Effector memory CD8-positive, alpha-beta T cell (primary cell): Measurements from ENCODE around the gene REPS2.

ENCODE experiments used
- ATAC-seq: fragments of 150-1000 bp; cut with Tn5 transposase; replicated peaks from 2 replicates; pipeline ENCODE4 v1.10.0; 2021; ENCODE audit warnings: mild to moderate bottlenecking, moderate library complexity
- DNase-seq, 3 experiments: peaks; one replicate each; pipeline ENCODE4 v3.0.0; 2021
- H3K27ac Mint-ChIP-seq, 2 donors: one replicate each; pipeline ENCODE4 v1.8.0; 2022; ENCODE audit warnings: mild to moderate bottlenecking in 2 of 2, mixed read lengths in 2 of 2, moderate library complexity in 2 of 2
- H3K27me3 Mint-ChIP-seq, 2 donors: one replicate each; pipeline ENCODE4 v1.8.0; 2022; ENCODE audit warnings: mixed read lengths in 2 of 2
- H3K36me3 Mint-ChIP-seq: one replicate; pipeline ENCODE4 v1.8.0; 2022; ENCODE audit warnings: mild to moderate bottlenecking, moderate library complexity, mixed read lengths; ENCODE audit not compliant: insufficient read depth
- H3K4me1 Mint-ChIP-seq, 2 donors: one replicate each; pipeline ENCODE4 v1.8.0; 2022; ENCODE audit warnings: low read depth in 2 of 2, mixed read lengths in 2 of 2
- H3K4me3 Mint-ChIP-seq, 2 donors: one replicate each; pipeline ENCODE4 v1.8.0; 2022; ENCODE audit warnings: mild to moderate bottlenecking in 2 of 2, mixed read lengths in 2 of 2, moderate library complexity in 2 of 2
- H3K9me3 Mint-ChIP-seq, 2 donors: one replicate each; pipeline ENCODE4 v1.8.0; 2022; ENCODE audit warnings: mixed read lengths in 2 of 2

The REPS2 gene

DNA sequence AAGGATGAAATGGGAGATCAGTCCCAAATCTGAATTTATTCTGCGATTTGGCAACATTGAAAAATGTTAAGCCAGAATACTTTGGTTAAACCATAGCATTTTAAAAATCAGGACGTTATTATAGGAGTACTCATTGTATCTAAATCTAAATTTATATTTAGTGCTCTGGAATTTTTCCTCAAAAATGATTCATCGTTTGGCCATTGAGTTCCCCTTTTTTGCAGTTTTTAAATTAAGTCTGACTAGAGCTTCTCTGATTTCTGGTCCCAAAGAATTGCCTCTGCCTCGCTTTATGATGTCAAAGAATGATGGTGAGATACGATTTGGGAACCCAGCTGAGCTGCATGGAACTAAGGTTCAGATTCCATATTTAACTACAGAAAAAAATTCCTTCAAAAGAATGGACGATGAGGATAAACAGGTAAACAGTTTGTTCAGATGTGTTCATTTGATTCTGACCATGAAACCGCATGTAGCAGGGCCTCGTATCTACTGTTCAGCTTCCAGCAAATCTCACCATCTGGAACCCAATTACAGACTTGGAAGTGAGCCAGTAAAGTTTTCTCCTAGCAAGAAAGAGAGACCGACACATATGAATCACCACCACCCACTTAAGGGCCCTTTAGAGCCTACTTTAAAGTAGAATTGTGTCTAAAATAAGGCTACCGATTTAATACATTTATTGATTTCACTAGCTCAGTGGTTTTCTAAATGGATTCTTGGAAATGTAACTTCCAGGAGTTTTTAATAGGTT, 75.6 kb downstream of the REPS2 start:
- Mint-ChIP-seq H3K4me3 (no peak overlapping the region), H3K27ac (no peak overlapping the region), H3K36me3 (no peaks in the 10 kb centered on the region), H3K9me3 (no peaks in the 10 kb centered on the region), H3K27me3 (no peaks in the 10 kb centered on the region), H3K4me1 (no peaks in the 10 kb centered on the region)
- DNase-seq (no peak), ATAC-seq (no peak)

DNA sequence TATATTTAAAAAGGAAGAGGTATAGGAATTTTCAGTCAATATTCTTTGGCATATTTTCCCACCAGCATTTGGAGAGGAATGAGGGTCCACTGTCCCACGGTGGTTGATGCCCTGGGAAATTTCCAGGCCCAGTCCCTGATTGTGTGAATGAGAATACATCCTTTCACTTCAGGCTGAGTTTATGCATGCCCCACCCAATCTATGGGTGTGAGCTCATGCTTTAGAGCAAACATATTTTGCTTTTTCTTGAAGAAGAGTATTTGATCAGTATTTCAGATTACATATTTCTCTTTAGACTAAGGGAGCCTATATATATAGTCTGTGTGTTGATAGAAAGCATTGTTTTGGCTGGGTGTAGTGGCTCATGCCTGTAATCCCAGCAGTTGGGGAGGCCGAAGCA, 77.2 kb downstream of the REPS2 start:
- H3K36me3 Mint-ChIP-seq: no peaks in the 10 kb centered on the region
- DNase-seq (no peak), ATAC-seq (no peak)
- no peaks in the 10 kb centered on the region for H3K9me3 Mint-ChIP-seq
- no peak overlapping the region for H3K27ac Mint-ChIP-seq
- no peaks in the 10 kb centered on the region for H3K27me3 Mint-ChIP-seq
- H3K4me3 Mint-ChIP-seq: no peak overlapping the region
- H3K4me1 Mint-ChIP-seq: no peaks in the 10 kb centered on the region

DNA sequence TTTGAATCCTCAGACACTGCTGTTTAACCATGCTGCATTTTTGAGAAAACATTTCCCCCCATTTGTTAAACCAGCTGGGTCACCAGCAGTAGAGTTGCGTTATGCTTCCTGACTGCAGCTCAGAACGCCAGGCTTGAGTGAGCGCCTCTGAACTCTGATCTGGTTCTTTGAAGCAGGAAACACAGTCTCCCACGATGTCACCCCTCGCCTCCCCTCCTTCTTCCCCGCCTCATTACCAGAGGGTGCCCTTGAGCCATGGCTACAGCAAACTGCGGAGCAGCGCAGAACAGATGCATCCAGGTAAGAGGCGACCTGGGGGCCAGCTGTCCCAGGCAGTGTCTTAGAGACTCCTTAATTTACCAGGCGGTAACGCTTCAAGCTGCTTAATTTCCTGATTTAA, 78.4 kb downstream of the REPS2 start:
- Mint-ChIP-seq H3K27me3 (no peaks in the 10 kb centered on the region), H3K4me3 (no peak overlapping the region), H3K4me1 (no peaks in the 10 kb centered on the region), H3K9me3 (no peaks in the 10 kb centered on the region), H3K36me3 (no peaks in the 10 kb centered on the region), H3K27ac (no peak overlapping the region)
- ATAC-seq (no peak), DNase-seq (no peak)

DNA sequence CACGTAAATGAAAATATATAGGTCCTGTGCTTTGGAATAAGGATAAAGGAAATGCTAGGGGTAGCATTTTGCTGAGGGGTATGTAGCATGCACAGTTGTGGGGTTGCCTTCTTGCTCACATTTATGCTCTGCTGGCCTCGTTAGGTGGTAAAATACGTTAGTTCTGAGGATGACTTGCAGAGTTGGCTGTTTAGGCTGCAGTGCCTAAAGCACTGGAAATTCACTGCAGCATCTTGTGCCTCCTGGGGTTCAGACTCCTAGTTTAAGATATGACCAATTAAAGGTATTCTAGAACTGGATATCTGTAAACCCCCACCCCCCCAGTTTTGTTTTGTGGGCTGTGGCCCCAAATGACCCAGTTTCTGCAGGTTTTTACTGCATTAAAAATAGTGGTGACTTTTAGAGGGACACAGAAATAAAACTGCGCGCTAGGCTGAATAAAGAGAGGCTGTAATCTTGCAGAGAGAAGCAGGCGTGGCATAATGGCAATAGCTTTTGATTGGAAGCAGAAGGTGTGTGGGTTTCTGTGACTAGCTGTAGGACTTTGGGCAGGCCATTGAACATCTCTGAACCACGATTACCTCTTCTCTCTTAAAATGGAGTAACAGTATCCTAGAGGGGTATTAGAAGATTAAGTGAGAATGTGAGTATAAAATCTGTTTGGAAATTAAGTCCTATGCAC, 79.3 kb downstream of the REPS2 start:
- H3K27me3 Mint-ChIP-seq: no peaks in the 10 kb centered on the region
- no peak for DNase-seq

DNA sequence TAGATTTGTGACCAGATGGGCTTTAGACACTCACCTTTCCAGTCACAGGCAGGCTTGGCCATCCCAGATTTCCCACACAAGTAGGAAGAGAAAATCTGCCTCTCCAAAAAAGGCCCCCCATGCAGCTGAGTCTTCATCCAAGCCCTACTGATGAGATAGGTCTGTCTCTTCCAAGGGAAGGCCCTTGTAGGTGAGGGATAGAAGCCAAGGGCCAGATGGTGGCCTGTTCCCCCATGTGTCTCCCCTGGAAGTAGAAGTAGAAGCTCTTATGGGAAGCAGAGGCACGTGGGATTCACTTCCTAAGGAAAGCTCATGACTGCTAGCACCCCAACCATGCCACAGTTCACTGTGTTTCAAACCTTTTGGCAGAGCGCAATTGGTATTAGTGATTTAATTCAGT, 81.5 kb downstream of the REPS2 start:
- no peak for DNase-seq
- Mint-ChIP-seq H3K4me3 (no peak overlapping the region), H3K9me3 (no peaks in the 10 kb centered on the region), H3K27ac (no peak overlapping the region), H3K36me3 (no peaks in the 10 kb centered on the region), H3K4me1 (no peaks in the 10 kb centered on the region), H3K27me3 (no peaks in the 10 kb centered on the region)
- no peak for ATAC-seq

More for the DNA sequence above, 79.3 kb downstream of the REPS2 start:
- H3K9me3 Mint-ChIP-seq: no peaks in the 10 kb centered on the region
- H3K36me3 Mint-ChIP-seq: no peaks in the 10 kb centered on the region
- H3K27ac Mint-ChIP-seq: no peak overlapping the region
- no peaks in the 10 kb centered on the region for H3K4me1 Mint-ChIP-seq
- H3K4me3 Mint-ChIP-seq: no peak overlapping the region
- ATAC-seq: no peak

DNA sequence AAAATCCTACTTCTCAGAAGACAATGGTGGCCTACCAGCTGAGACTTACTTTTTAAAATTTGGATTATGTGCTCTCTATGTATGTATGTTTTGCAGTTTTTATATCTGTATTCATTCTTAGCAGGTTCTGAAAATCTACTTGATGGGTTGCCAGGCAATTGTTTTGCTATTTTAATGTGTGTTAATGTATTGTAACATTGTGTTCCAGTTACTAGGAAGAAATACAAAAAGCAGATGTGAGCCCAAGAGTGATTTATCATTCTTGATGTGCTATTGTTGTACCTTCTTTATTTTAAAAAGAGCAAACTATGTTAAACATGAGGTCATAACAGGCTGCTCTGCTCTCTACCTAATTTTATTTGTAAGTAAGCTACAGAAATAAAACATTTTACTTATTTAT, 81.9 kb downstream of the REPS2 start:
- Mint-ChIP-seq H3K27me3 (peaks cover 0 to 3% of the 10 kb centered on the region in 2 donors), H3K4me1 (no peaks in the 10 kb centered on the region), H3K9me3 (no peaks in the 10 kb centered on the region), H3K27ac (no peak overlapping the region), H3K4me3 (no peak overlapping the region), H3K36me3 (no peaks in the 10 kb centered on the region)
- no peak for DNase-seq
- no peak for ATAC-seq

DNA sequence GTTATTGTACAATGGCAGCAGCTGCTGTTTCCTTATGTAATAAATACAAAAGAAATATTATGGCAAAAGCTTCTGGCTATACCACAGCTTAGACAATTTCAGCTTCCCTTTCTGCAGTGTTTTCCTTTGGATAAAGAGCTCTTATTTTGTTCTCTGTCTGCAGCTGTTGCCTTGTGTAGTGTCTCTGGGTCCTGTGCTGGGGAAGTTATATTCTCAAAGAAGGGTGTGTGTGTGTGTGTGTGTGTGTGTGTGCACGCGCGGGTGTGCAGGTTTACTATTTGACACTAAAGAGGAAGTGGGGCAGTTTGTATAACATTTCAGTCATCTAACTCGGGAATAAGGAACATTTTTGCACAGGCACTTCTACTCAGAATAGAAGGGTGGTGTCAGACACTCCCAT, 83.6 kb downstream of the REPS2 start:
- Mint-ChIP-seq H3K4me1 (no peaks in the 10 kb centered on the region), H3K27me3 (peaks cover 0 to 6% of the 10 kb centered on the region in 2 donors), H3K36me3 (no peaks in the 10 kb centered on the region), H3K4me3 (no peak overlapping the region), H3K9me3 (no peaks in the 10 kb centered on the region), H3K27ac (no peak overlapping the region)
- ATAC-seq (no peak), DNase-seq (no peak)

DNA sequence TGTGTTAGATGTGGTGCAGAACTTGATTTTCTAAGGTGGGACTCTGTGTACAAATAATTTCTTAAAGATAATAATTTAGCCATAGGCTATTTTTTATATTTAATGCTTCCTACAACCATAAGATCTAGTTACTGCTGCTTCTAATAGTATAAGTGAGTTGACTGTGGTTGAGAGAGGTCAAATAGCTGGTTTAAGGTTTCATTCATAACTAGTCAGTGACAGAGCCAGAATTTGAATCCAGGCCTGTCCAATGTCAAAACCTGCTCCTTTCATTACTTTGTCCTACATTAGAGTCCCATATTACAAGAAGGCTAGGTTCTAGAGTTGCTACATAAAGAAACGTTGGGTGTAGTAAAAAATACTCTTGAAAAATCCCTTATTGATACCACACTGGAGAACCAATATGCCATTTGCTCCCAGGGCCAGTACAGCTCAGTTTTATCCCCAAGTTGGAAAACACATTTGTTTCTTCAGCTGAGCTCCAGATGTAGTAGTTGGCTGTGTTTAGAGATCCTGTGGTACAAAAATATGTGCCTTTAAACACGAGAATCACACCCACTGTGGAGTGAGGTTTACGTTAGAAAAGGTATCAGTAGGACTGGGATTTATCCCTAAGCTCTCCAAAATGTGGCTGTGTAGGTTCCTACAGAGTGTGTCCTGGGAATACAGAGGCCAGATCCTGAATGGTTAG, 84.3 kb downstream of the REPS2 start:
- DNase-seq (no peak), ATAC-seq (no peak)
- Mint-ChIP-seq H3K9me3 (no peaks in the 10 kb centered on the region), H3K36me3 (no peaks in the 10 kb centered on the region), H3K27me3 (peaks cover 0 to 6% of the 10 kb centered on the region in 2 donors), H3K4me3 (no peak overlapping the region), H3K4me1 (no peaks in the 10 kb centered on the region), H3K27ac (no peak overlapping the region)

DNA sequence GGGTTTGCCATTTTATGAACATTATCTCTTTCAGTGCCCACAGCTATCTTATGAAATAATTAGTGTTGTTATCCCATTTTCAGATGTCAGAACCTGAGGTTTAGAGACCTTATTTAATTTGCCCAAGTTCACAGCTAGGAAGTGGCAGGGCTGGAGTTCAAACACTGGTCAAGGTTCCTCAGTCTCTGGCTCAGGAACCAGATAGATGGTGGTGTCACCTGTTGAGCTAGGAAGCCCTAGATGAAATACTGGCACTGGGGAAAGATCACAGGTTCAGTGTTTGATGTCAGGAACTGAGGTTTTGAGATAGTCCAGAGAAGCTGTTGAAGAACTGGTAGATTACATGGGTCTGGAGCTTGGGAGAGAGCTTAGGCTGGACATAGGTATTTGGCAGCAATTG, 85.4 kb downstream of the REPS2 start:
- no peaks in the 10 kb centered on the region for H3K36me3 Mint-ChIP-seq
- ATAC-seq: no peak
- no peak overlapping the region for H3K27ac Mint-ChIP-seq
- no peaks in the 10 kb centered on the region for H3K4me1 Mint-ChIP-seq
- H3K4me3 Mint-ChIP-seq: no peak overlapping the region
- DNase-seq: no peak
- H3K9me3 Mint-ChIP-seq: no peaks in the 10 kb centered on the region
- peaks cover 0 to 6% of the 10 kb centered on the region in 2 donors for H3K27me3 Mint-ChIP-seq

DNA sequence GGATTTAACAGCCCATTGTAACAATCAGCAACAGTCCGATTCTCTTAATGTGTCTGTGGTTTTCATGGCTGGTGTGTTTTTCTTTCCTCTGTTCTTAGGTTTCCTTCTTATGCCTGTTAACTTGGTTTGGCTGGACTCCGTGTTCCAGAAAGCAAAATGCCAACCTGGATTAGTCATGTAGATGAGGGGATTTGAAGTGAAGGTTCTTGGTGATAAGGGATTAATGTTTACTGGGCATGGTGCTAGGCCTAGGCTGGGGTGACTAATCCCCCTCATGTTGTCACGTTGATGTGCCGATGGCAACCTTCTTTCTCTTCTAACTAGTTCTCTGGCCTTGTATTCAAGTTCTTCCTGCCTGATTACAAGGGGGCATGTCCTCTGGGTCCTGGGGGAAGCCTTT, 85.9 kb downstream of the REPS2 start:
- Mint-ChIP-seq H3K36me3 (no peaks in the 10 kb centered on the region), H3K4me3 (no peak overlapping the region), H3K4me1 (no peaks in the 10 kb centered on the region), H3K27ac (no peak overlapping the region), H3K27me3 (peaks cover 0 to 6% of the 10 kb centered on the region in 2 donors), H3K9me3 (no peaks in the 10 kb centered on the region)
- DNase-seq (no peak), ATAC-seq (no peak)

DNA sequence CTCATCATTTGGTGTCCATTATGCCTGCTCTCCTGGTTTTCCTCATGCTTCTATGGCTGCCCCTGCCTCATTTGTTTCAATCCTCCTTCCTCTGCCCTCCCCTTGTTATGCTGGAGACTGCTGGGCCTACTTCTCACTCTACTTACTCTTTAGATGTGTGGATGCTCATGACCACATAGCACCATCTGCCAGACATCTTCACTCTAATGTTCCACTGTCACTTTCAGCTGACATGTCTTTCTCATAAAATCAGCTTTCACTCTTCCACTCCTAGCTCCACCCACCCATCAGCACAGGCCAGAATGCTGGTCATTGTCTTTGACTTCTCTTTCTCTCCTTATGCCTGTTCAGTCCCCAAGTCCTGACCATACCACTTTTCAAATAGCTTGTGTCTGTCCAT, 86.8 kb downstream of the REPS2 start:
- H3K36me3 Mint-ChIP-seq: no peaks in the 10 kb centered on the region
- H3K4me1 Mint-ChIP-seq: no peaks in the 10 kb centered on the region

DNA sequence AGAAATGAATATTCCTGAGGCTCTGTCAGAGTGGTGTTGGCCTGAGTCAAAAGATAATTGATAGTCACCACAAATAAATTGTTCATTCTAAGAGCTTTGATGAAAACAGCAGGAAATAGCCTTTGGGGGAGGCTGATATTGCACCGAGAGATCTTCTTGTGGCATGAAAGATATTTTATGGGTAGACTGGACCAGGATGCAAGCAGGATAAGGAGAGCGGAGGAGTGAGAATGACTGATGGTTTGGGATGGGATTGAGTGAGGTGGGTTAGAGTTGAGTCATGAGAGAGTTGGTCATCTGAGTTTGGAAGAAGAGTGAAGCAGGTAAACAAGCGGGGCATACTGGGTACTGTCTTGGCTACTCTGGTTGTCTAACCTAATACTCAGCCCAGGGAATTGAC, 88.7 kb downstream of the REPS2 start:
- DNase-seq: no peak
- no peak overlapping the region for H3K4me3 Mint-ChIP-seq
- ATAC-seq: no peak
- H3K4me1 Mint-ChIP-seq: no peaks in the 10 kb centered on the region
- no peaks in the 10 kb centered on the region for H3K36me3 Mint-ChIP-seq
- no peak overlapping the region for H3K27ac Mint-ChIP-seq
- H3K9me3 Mint-ChIP-seq: no peaks in the 10 kb centered on the region
- peaks cover 0 to 6% of the 10 kb centered on the region in 2 donors for H3K27me3 Mint-ChIP-seq

More for the DNA sequence above, 86.8 kb downstream of the REPS2 start:
- H3K27me3 Mint-ChIP-seq: peaks cover 0 to 6% of the 10 kb centered on the region in 2 donors
- no peak overlapping the region for H3K27ac Mint-ChIP-seq
- ATAC-seq: no peak
- no peaks in the 10 kb centered on the region for H3K9me3 Mint-ChIP-seq
- no peak for DNase-seq
- no peak overlapping the region for H3K4me3 Mint-ChIP-seq

DNA sequence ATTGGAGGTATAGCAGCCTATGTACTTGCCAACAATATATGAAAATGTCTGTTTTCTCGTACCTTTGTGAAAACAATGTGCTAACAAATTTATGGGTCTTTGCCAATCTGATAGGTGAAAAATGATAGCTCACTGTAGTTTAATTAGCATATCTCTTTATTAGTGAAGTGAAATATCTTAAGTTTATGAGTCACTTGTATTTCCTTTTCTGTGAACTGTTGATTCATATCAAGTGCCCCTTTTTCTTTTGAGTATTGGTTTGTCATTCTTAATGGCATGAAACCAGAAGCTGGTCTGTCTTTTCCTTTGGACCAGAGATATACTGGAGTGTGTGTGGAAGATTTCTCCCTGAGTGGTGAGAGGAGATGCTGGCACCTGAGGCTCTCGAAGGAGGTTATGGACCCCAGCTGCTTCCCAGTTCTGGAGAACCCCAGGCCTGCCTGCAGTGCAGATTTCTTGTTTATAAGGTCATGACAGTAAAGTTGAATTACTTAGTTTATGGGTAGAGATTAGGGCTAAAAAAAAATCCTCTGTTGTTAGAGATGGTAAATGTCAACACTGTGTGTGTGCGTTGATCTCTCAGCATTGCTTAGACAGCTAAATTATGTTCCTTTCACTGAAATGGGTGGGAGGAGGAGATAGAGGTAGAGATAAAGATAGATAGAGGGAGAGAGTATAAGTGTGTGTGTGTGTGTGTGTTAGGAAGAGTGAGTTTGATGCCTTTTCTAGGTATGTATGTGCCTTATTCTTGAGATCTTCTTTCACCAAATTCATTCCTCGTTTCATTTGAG, 89.9 kb downstream of the REPS2 start:
- H3K4me1 Mint-ChIP-seq: no peaks in the 10 kb centered on the region
- H3K27ac Mint-ChIP-seq: no peak overlapping the region
- H3K9me3 Mint-ChIP-seq: no peaks in the 10 kb centered on the region
- H3K4me3 Mint-ChIP-seq: no peak overlapping the region
- H3K36me3 Mint-ChIP-seq: no peaks in the 10 kb centered on the region
- H3K27me3 Mint-ChIP-seq: peaks cover 0 to 6% of the 10 kb centered on the region in 2 donors
- no peak for ATAC-seq
- no peak for DNase-seq
